MG63 (cell line): ENCODE data around the gene SIX2. TPM values are rescaled to one million over a fixed set of nuclear protein-coding genes. Genes with fewer than 3 reads are reported as not detected.

Experiments used
- DNase-seq: peaks from one replicate; pipeline ENCODE4 v3.0.0-alpha.2; 2020
- H3K27me3 ChIP-seq: fragments of 250-450 bp; sonication (Bioruptor Pico); 2 replicates; pipeline ENCODE4 v1.5.1; 2020; ENCODE audit warnings: mild to moderate bottlenecking, moderate library complexity
- H3K36me3 ChIP-seq: fragments of 250-450 bp; sonication (Bioruptor Pico); 2 replicates; pipeline ENCODE4 v1.5.1; 2020; ENCODE audit warnings: mild to moderate bottlenecking, moderate library complexity
- H3K4me3 ChIP-seq: fragments of 250-450 bp; sonication (Bioruptor Pico); 2 replicates; pipeline ENCODE4 v1.5.1; 2020; ENCODE audit warnings: mild to moderate bottlenecking, moderate library complexity
- H3K9me3 ChIP-seq: fragments of 250-450 bp; sonication (Bioruptor Pico); 2 replicates; pipeline ENCODE4 v1.5.1; 2020; ENCODE audit warnings: mild to moderate bottlenecking, moderate library complexity
- total RNA-seq: library from RNA; depleted of rRNA; stranded (reverse); fragments of >200 nt; shearing (Covaris generic); gene quantifications from 2 replicates; pipeline ENCODE4 v1.2.3, GENCODE V29; 2014; ENCODE audit warnings: low replicate concordance; rRNA removed

SIX2 gene
- total RNA-seq, 1 experiment from 2014 or later = 14.0 TPM

DNA sequence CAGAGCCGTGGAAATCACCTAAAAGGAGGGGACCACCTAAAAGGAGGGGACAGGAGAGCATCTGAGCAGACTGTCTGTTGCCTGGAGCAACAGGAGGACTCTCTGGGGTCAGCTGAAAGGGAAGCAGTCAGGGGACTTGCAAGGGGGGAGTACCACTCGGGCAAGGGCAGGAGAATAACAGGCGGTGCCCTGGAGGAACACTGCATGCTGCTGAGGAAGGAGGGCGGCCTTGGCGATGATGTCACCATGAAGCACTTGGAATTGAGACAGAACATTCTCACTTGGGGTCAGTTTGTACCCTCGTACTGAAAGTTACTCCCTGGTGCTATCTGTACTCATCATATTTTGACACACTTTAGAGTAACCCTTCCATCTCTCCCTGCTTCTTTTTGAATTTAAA, 49.4 kb downstream of the SIX2 start:
- Histone ChIP-seq H3K4me3 (no peak overlapping the region), H3K27me3 (no peaks in the 10 kb centered on the region), H3K36me3 (no peaks in the 10 kb centered on the region), H3K9me3 (no peaks in the 10 kb centered on the region)
- DNase-seq = no peak

DNA sequence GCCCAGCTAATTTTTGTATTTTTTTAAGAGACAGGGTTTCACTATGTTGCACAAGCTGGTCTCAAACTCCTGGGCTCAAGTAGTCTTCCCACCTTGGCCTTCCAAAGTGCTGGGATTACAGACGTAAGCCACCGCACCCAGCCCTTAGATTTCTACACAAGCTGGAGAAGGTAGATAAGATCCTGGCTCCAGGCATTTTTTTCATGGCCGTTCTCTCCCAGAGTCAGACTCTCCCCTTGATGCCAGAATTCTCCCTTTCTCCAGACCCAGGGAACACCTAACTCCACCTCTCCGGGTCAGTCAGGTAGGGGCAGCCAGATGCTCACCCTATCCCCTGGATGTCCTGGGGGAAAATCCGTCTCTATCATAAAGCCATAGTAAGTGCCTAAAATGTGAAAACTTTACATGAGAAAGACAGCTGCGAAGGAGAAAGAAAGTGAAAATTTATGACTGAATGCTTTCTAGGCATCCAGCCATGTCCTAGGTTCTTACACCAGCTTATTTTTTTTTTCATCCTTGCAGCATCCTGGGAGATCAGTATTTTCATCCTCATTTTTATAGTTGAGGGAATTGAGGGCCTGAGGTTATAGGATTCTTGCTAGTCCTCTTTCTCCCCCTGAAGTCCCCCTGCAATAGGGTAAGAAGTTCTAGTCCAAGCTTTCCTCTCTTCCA, 51.5 kb downstream of the SIX2 start:
- no peaks in the 10 kb centered on the region for H3K27me3 ChIP-seq
- H3K36me3 ChIP-seq = no peaks in the 10 kb centered on the region
- H3K4me3 ChIP-seq = no peak overlapping the region
- DNase-seq = no peak
- no peaks in the 10 kb centered on the region for H3K9me3 ChIP-seq

DNA sequence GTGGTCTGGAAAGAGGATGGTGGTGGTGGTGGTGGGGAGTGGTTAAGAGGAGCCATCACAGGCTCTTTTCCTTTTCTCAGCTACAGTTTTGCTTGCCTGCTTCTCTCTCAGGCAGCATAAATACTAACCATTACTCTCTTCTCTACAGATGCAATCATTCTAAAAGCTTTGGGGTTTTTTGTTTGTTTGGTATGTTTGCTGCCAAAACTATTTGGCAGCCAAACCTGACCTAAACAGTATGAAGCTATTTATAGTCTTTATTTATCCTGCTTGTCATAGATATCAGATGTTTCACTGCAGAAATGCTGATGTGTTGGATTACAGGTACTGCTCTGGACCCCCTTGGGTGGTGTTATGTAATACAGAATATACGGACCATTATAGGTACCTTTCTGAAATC, 52.4 kb downstream of the SIX2 start:
- Histone ChIP-seq H3K4me3 (no peak overlapping the region), H3K27me3 (no peaks in the 10 kb centered on the region), H3K36me3 (no peaks in the 10 kb centered on the region), H3K9me3 (no peaks in the 10 kb centered on the region)
- no peak for DNase-seq

DNA sequence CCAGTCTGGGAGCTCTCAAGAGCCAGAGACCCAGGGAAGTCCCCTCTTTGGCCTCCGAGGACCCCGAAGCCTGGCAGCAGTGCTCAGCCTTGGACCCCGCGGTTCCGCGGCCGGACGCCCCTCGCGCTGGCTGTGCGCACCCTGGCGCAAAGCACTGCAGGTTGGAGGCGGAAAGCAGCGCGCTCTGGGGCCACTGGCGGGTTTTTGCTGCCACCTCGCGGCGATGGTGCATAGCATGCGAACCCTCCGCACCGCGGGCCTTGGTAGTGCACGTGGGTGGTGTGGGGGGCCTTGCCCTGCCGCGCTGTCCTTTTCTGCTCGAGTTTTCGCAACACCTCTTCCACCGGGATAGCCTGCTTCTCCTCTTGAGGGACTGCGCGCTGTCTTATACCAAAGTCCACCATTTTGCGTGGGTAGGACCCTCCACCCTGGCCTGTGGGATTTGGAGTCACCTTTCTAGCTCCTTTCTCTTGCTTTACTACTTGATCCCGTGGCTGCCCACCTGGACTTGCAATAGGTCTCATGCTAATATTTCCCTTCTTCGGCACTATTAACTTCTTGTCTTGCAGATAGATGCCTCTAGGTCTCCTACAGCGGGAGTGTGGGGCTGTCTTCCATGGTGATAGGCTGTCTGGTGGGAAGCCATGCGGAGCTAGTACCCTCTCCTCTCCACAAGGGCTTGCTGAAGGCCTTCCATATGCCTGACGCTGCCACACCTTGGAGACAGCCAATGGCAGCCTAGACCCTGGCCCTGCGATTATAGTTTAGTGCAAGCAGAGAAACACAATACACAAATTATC, 53.5 kb downstream of the SIX2 start:
- DNase-seq = peak; percentile 65
- Histone ChIP-seq H3K27me3 (no peaks in the 10 kb centered on the region), H3K9me3 (no peaks in the 10 kb centered on the region), H3K36me3 (no peaks in the 10 kb centered on the region), H3K4me3 (no peak overlapping the region)

Other genes starting within 250 kb of the SIX2 start
- gene SIX3, start 67.8 kb downstream of the SIX2 start, total RNA-seq = not detected in 2 replicates